Hepatocyte (in vitro differentiated cells): ENCODE measurements around the gene PPP2R2C. TPM values are rescaled to one million over a fixed set of nuclear protein-coding genes. Genes with fewer than 3 reads are reported as not detected.

ENCODE experiments used
- DNase-seq: peaks from one replicate; pipeline ENCODE4 v3.0.0-alpha.2; 2016; ENCODE audit warnings: low spot score
- H2AFZ ChIP-seq: fragments of 200-600 bp; sonication (generic); 2 replicates; pipeline ENCODE4 v1.6.0; 2016; ENCODE audit warnings: antibody characterized with exemption, mild to moderate bottlenecking
- H3K27ac ChIP-seq: fragments of 200-600 bp; sonication (generic); 2 replicates; pipeline ENCODE4 v1.5.1; 2016; ENCODE audit warnings: mild to moderate bottlenecking
- H3K27me3 ChIP-seq: fragments of 200-600 bp; sonication (generic); 2 replicates; pipeline ENCODE4 v1.6.1; 2016
- H3K36me3 ChIP-seq: fragments of 200-600 bp; sonication (generic); replicated peaks from 2 replicates; pipeline ENCODE4 v1.5.1; 2016; ENCODE audit warnings: low read depth; ENCODE audit not compliant: insufficient read depth
- H3K4me1 ChIP-seq: fragments of 200-600 bp; sonication (generic); 2 replicates; pipeline ENCODE4 v1.5.1; 2016; ENCODE audit warnings: mild to moderate bottlenecking, moderate library complexity; ENCODE audit not compliant: insufficient read depth
- H3K4me2 ChIP-seq: fragments of 200-600 bp; sonication (generic); 2 replicates; pipeline ENCODE4 v1.6.0; 2016
- H3K4me3 ChIP-seq: fragments of 200-600 bp; sonication (generic); 2 replicates; pipeline ENCODE4 v1.5.1; 2016; ENCODE audit warnings: mild to moderate bottlenecking
- H3K79me2 ChIP-seq: fragments of 200-600 bp; sonication (generic); 2 replicates; pipeline ENCODE4 v1.6.0; 2017; ENCODE audit warnings: mild to moderate bottlenecking
- H3K9me2 ChIP-seq: fragments of 200-600 bp; sonication (generic); replicated peaks from 2 replicates; pipeline ENCODE4 v1.6.0; 2017; ENCODE audit warnings: mild to moderate bottlenecking; ENCODE audit not compliant: insufficient read depth
- H3K9me3 ChIP-seq: fragments of 200-600 bp; sonication (generic); 2 replicates; pipeline ENCODE4 v1.5.1; 2016; ENCODE audit warnings: low read depth, mild to moderate bottlenecking
- H4K20me1 ChIP-seq: fragments of 200-600 bp; sonication (generic); 2 replicates; pipeline ENCODE4 v1.6.0; 2016; ENCODE audit warnings: mild to moderate bottlenecking; ENCODE audit not compliant: insufficient read depth, poor library complexity, severe bottlenecking
- EZH2 ChIP-seq: fragments of 200-600 bp; sonication (generic); IDR thresholded peaks from 2 replicates; pipeline ENCODE4 v1.6.1; 2016; ENCODE audit warnings: antibody characterized with exemption, mild to moderate bottlenecking, borderline replicate concordance
- EZH2phosphoT487 ChIP-seq: fragments of 200-600 bp; sonication (generic); IDR thresholded peaks from one replicate; pipeline ENCODE4 v1.6.1; 2018; ENCODE audit warnings: antibody characterized with exemption, mild to moderate bottlenecking, low read depth, moderate library complexity; ENCODE audit not compliant: unreplicated experiment, severe bottlenecking
- WGBS: methylation state at CpG from one replicate; pipeline ENCODE4 v1.1.6; 2016; ENCODE audit warnings: low lambda C conversion rate; ENCODE audit errors: missing lambda C conversion rate; 5-methylcytosine and 5-hydroxymethylcytosine counted together
- polyA plus RNA-seq: library from polyadenylated mRNA; unstranded; fragments of >200 nt; fragmentation: Nextera tagmentation; extraction: Ambion mirVana; gene quantifications from 2 replicates; pipeline ENCODE4 v1.2.1, GENCODE V29; 2016
- total RNA-seq: library from RNA; depleted of rRNA; stranded (reverse); fragments of >200 nt; gene quantifications from 2 replicates; pipeline ENCODE4 v1.2.3, GENCODE V29; 2014
- TF ChIP-seq, protein P1 (sequence below): fragments of 200-600 bp; sonication (generic); IDR thresholded peaks from 2 replicates; pipeline ENCODE4 v1.5.1; 2016; ENCODE audit warnings: antibody characterized with exemption, mild to moderate bottlenecking; ENCODE audit not compliant: poor library complexity

The PPP2R2C gene
- total and polyA plus RNA-seq, 2 experiments from 2014 or later, result 0.35 to 0.67 TPM

DNA sequence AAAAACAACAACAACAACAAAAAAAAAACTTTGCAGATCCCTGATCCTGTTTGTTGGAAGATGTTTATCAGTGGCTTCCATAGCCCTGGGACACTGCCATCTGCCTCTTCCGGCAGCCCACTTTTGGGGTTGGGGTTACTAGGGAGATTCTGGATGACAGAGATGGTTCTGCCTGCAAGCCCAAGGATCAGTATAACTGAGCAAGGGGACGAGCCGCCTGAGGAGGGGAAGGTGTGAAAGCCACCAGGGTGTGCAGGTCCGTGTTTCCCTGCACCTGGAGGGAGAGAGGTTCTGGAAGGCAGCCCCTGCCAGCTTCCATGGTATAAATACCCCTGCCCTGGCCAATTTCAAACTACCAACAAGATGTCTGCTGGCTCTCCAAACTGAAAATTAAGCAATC is 41.5 kb downstream of the PPP2R2C start:
- H3K4me3 ChIP-seq, result no peak overlapping the region
- DNase-seq, result no peak
- H3K36me3 ChIP-seq, result no peaks in the 10 kb centered on the region
- no peaks in the 10 kb centered on the region for H3K9me3 ChIP-seq
- no peaks in the 10 kb centered on the region for H3K79me2 ChIP-seq
- no peak overlapping the region for H3K27ac ChIP-seq
- no peaks in the 10 kb centered on the region for H3K9me2 ChIP-seq
- no peak overlapping the region for H2AFZ ChIP-seq
- no peak overlapping the region for H3K4me2 ChIP-seq
- WGBS, result 77% methylated on average over 4 of the region's 4 CpGs
- TF ChIP-seq EZH2 (no peak), EZH2phosphoT487 (no peak)
- TF ChIP-seq, protein P1, sequence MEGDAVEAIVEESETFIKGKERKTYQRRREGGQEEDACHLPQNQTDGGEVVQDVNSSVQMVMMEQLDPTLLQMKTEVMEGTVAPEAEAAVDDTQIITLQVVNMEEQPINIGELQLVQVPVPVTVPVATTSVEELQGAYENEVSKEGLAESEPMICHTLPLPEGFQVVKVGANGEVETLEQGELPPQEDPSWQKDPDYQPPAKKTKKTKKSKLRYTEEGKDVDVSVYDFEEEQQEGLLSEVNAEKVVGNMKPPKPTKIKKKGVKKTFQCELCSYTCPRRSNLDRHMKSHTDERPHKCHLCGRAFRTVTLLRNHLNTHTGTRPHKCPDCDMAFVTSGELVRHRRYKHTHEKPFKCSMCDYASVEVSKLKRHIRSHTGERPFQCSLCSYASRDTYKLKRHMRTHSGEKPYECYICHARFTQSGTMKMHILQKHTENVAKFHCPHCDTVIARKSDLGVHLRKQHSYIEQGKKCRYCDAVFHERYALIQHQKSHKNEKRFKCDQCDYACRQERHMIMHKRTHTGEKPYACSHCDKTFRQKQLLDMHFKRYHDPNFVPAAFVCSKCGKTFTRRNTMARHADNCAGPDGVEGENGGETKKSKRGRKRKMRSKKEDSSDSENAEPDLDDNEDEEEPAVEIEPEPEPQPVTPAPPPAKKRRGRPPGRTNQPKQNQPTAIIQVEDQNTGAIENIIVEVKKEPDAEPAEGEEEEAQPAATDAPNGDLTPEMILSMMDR, result no peak
- H3K27me3 ChIP-seq, result no peaks in the 10 kb centered on the region
- no peaks in the 10 kb centered on the region for H4K20me1 ChIP-seq
- H3K4me1 ChIP-seq, result no peaks in the 10 kb centered on the region

DNA sequence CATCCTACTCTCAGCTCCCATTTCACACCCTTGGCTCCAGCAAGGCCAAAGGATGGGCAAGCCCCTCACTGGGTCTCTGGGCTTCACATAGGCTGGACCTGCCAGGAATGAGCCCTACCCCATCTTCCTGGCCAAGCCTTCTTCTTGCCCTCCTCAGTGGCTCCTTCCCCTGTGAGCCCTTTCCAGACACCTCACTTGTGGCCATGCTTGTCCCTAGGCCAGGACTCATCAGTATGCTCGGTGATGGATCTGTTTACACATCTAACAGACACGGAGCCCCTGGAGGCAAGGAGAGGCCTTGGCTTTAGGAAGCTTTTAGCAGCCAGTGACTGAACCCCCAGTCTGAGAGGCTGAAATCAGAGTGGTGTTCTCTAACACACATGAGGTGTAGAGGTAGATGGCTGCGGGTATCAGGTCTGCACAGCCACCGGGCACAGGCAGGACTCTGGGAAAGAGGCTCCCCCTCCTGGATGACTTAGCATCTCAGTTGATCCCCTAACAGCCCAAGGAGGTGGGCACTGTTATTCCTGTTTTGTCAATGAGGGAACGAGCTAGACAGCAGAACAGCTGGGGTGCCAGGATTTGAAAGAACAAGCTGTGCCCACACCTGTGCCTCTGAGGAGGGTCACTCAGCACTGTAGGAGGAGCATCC is 44.8 kb downstream of the PPP2R2C start:
- H3K9me3 ChIP-seq, result no peaks in the 10 kb centered on the region
- no peak overlapping the region for H3K4me3 ChIP-seq
- TF ChIP-seq EZH2phosphoT487 (no peak), EZH2 (no peak)
- TF ChIP-seq, protein P1, result no peak
- no peaks in the 10 kb centered on the region for H3K36me3 ChIP-seq
- 59% methylated on average over 5 of the region's 5 CpGs for WGBS
- H3K27me3 ChIP-seq, result no peaks in the 10 kb centered on the region
- no peak overlapping the region for H3K27ac ChIP-seq
- no peak for DNase-seq
- H4K20me1 ChIP-seq, result no peaks in the 10 kb centered on the region
- no peaks in the 10 kb centered on the region for H3K4me1 ChIP-seq
- H3K9me2 ChIP-seq, result no peaks in the 10 kb centered on the region
- no peak overlapping the region for H2AFZ ChIP-seq
- no peaks in the 10 kb centered on the region for H3K79me2 ChIP-seq
- no peak overlapping the region for H3K4me2 ChIP-seq

DNA sequence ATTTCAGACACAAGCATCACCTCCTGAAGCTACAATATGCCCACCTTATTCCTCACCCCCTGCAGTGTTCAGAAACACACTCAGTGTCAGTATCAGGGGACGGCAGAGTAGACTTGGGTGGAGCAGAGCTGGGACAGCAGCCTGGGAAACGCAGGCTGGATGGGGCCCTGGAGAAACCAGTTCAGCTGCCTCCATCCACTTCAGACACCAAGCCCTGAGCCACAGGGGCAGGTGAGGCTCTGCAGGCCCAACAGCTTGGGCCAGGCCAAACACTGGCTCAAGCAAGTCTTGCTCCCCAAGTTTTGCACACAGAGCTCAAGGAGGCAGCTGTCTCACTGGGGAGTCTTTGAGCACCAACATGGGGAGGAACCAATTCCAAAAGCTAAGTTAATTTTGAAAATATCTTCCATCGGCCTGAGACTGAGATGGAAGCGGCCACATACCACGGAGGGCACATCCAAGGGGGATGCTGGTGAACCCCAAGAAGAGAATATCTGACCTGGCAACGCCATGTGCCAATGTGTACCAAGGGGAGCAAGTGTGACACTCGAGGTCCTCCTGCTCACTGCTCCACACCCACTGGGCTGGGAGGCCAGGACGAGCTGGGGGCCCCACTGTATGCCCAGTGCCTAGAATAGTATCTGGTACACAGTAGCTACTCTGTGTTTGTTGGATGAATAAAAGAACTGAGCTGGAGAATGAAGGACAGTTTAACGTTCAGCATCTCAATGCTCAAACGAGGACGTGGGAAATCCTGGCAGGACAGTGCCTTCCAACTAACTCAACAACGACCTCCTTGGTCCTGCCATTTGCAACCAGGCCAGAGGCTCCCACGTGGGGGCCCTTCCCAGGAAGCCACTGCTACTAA is 45.6 kb downstream of the PPP2R2C start:
- TF ChIP-seq EZH2, result no peak
- no peak for TF ChIP-seq EZH2phosphoT487
- TF ChIP-seq, protein P1, result no peak
- Histone ChIP-seq H3K9me2 (no peaks in the 10 kb centered on the region), H3K79me2 (no peaks in the 10 kb centered on the region), H3K36me3 (no peaks in the 10 kb centered on the region), H4K20me1 (no peaks in the 10 kb centered on the region), H3K27ac (no peak overlapping the region), H2AFZ (no peak overlapping the region), H3K4me2 (no peak overlapping the region), H3K27me3 (no peaks in the 10 kb centered on the region), H3K9me3 (no peaks in the 10 kb centered on the region), H3K4me3 (no peak overlapping the region), H3K4me1 (no peaks in the 10 kb centered on the region)
- DNase-seq, result no peak
- WGBS, result 79% methylated on average over 12 of the region's 13 CpGs
